MCF 10A (cell line): Measurements from ENCODE around the gene WDR43. TPM values are rescaled to one million over a fixed set of nuclear protein-coding genes. Genes with fewer than 3 reads are reported as not detected.

Source experiments
- BruUV-seq: library from RNA; stranded (reverse); fragments of 400-500 nt; replicated peaks from 2 replicates; lab custom pipeline; 2021; lab: Mats Ljungman, UMichigan
- CTCF ChIA-PET: fragments of 300-600 bp; sonication (Branson Sonifier 250); formaldehyde crosslinking; extraction: SDS; loops from one replicate; lab custom pipeline; 2021; ENCODE audit warnings: antibody characterized with exemption, inconsistent platforms; lab: Yijun Ruan, JAX
- POLR2A ChIA-PET: fragments of 300-600, 350-650 bp; sonication (Branson Sonifier 250); formaldehyde crosslinking; extraction: SDS; loops from one replicate; lab custom pipeline; 2020; ENCODE audit warnings: antibody characterized with exemption, inconsistent platforms; lab: Yijun Ruan, JAX
- DNase-seq: peaks from one replicate; pipeline ENCODE4 v3.0.0-alpha.2; 2018; ENCODE audit not compliant: unreplicated experiment
- H3K27ac Mint-ChIP-seq: one replicate; pipeline ENCODE4 v1.8.0; 2022; ENCODE audit warnings: mild to moderate bottlenecking, low read depth, mixed read lengths; ENCODE audit not compliant: unreplicated experiment
- H3K27me3 Mint-ChIP-seq: one replicate; pipeline ENCODE4 v1.8.0; 2022; ENCODE audit warnings: mixed read lengths; ENCODE audit not compliant: insufficient read depth, unreplicated experiment
- H3K36me3 Mint-ChIP-seq: one replicate; pipeline ENCODE4 v1.8.0; 2022; ENCODE audit warnings: mild to moderate bottlenecking, moderate library complexity, mixed read lengths; ENCODE audit not compliant: insufficient read depth, unreplicated experiment
- H3K4me1 Mint-ChIP-seq: one replicate; pipeline ENCODE4 v1.8.0; 2022; ENCODE audit warnings: mixed read lengths; ENCODE audit not compliant: insufficient read depth, unreplicated experiment
- H3K4me3 Mint-ChIP-seq: one replicate; pipeline ENCODE4 v1.8.0; 2022; ENCODE audit warnings: mild to moderate bottlenecking, moderate library complexity, mixed read lengths; ENCODE audit not compliant: unreplicated experiment
- H3K9me3 Mint-ChIP-seq: one replicate; pipeline ENCODE4 v1.8.0; 2022; ENCODE audit warnings: mixed read lengths; ENCODE audit not compliant: unreplicated experiment
- intact Hi-C: fragments of 100-400 bp; cut with micrococcal nuclease; formaldehyde crosslinking; loops from 2 replicates; pipeline ENCODE4 v1.14.1; 2022
- total RNA-seq: library from RNA; stranded (reverse); gene quantifications from 2 replicates; pipeline ENCODE4 v1.2.3, GENCODE V29; 2022
- TF ChIP-seq, protein P1 (sequence below): fragments of 200-600 bp; IDR thresholded peaks from one replicate; pipeline ENCODE4 v1.8.0; 2022; ENCODE audit warnings: antibody characterized with exemption, mild to moderate bottlenecking; ENCODE audit not compliant: unreplicated experiment

WDR43 gene
- total RNA-seq, 1 experiment from 2014 or later: 160 TPM

GRCh38 chr2:28981016-28981441 lies 86.6 kb downstream of the WDR43 start, which contains the start of gene TOGARAM2:
TSS of gene TOGARAM2 (plus strand) at chr2:28981298. CDS start at chr2:28994835, 13,537 bp downstream.
- Mint-ChIP-seq H3K27ac (no peak within 1 kb of the TSS), H3K4me1 (peaks cover 7% of the 10 kb centered on the region), H3K36me3 (peaks cover 6% of the 10 kb centered on the region), H3K4me3 (no peak within 1 kb of the TSS), H3K27me3 (no peaks in the 10 kb centered on the region), H3K9me3 (no peaks in the 10 kb centered on the region)
- CTCF ChIA-PET: no interaction called here
- DNase-seq: no peak
- intact Hi-C loops: no loop called here
- TF ChIP-seq, protein P1, sequence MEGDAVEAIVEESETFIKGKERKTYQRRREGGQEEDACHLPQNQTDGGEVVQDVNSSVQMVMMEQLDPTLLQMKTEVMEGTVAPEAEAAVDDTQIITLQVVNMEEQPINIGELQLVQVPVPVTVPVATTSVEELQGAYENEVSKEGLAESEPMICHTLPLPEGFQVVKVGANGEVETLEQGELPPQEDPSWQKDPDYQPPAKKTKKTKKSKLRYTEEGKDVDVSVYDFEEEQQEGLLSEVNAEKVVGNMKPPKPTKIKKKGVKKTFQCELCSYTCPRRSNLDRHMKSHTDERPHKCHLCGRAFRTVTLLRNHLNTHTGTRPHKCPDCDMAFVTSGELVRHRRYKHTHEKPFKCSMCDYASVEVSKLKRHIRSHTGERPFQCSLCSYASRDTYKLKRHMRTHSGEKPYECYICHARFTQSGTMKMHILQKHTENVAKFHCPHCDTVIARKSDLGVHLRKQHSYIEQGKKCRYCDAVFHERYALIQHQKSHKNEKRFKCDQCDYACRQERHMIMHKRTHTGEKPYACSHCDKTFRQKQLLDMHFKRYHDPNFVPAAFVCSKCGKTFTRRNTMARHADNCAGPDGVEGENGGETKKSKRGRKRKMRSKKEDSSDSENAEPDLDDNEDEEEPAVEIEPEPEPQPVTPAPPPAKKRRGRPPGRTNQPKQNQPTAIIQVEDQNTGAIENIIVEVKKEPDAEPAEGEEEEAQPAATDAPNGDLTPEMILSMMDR: no peak
- POLR2A ChIA-PET: no interaction called here
- no TSS peak for BruUV-seq

GRCh38 chr2:28981620-28982376 lies 87.3 kb downstream of the WDR43 start:
- no peak for DNase-seq
- Mint-ChIP-seq H3K4me3 (no peak overlapping the region), H3K9me3 (no peaks in the 10 kb centered on the region), H3K36me3 (peaks cover 6% of the 10 kb centered on the region), H3K27me3 (no peaks in the 10 kb centered on the region), H3K27ac (no peak overlapping the region), H3K4me1 (peaks cover 2% of the 10 kb centered on the region)
- TF ChIP-seq, protein P1: no peak
- intact Hi-C loops: no loop called here
- ChIA-PET CTCF (interaction anchor here (0.6 kb wide), 1 partner anchor 286 kb away, joined by 3 read pairs; no protein-coding TSS in a partner anchor), POLR2A (no interaction called here)
- BruUV-seq: no TSS peak

DNA sequence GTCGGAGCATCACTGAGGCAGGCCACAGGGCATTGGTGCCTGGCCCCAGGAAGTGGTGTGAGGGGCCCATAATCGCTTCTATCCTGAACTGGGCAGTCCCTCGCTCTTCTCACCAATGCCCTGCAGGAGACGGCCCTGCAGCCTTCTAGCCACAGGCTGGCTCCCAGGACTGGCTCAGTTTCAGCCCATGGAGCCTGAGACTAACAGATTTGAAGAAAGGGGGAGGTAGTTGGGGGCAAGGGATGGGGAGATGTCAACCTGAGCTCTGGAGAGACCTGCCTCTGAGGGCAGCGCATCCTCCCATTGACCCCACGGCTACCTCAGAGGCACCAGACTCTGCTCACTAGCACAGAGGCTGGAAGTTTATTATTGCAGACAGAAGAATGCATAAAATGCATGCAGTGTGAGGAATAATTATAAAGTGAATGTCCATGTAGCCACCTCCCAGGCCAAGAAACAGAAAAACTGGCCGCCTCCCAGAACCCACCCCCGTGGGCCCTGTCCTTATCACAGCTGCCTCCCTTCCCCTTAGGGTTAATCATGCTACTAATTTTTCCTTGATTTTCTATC lies 88.0 kb downstream of the WDR43 start:
- ChIA-PET POLR2A (no interaction called here), CTCF (no interaction called here)
- peaks cover 6% of the 10 kb centered on the region for H3K36me3 Mint-ChIP-seq
- H3K9me3 Mint-ChIP-seq: no peaks in the 10 kb centered on the region
- TF ChIP-seq, protein P1: no peak
- intact Hi-C loops: no loop called here
- H3K4me3 Mint-ChIP-seq: no peak overlapping the region
- no peaks in the 10 kb centered on the region for H3K4me1 Mint-ChIP-seq
- DNase-seq: no peak
- BruUV-seq: no TSS peak
- no peaks in the 10 kb centered on the region for H3K27me3 Mint-ChIP-seq
- H3K27ac Mint-ChIP-seq: no peak overlapping the region

DNA sequence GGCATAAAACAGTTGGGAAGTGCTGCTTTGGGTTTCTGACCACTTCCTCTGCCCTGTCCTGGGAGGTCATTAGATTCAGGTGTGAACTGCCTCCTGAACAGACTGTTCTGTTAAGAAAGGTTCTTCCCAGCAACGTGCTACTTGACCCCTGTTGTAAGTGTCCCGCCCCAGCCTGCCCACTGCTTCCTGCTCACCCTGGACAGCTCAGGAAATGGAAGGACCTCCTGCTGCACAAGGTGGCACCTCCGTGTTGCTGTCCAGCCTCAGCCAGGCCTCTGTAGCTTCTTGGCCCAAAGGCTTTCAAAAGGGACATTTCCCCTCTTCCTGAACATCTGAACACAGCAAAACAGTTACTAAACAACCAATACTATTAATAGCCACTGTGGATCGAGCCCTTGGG lies 92.0 kb downstream of the WDR43 start:
- Mint-ChIP-seq H3K4me3 (no peak overlapping the region), H3K27ac (peak overlapping the region; percentile 50), H3K27me3 (no peaks in the 10 kb centered on the region), H3K4me1 (peaks cover 14% of the 10 kb centered on the region), H3K9me3 (no peaks in the 10 kb centered on the region), H3K36me3 (peaks cover 6% of the 10 kb centered on the region)
- TF ChIP-seq, protein P1: no peak
- ChIA-PET CTCF (interaction anchor here (0.6 to 1.1 kb wide), 3 partner anchors 12 to 234 kb away, joined by 3 to 4 read pairs (median 3); no protein-coding TSS in a partner anchor), POLR2A (no interaction called here)
- intact Hi-C loops: no loop called here
- no TSS peak for BruUV-seq
- no peak for DNase-seq
